OCI-LY1 (cell line): Measurements from ENCODE around the gene LRIG3.

Source experiments
- EZH2 ChIP-seq: fragments of 200-600 bp; sonication (generic), shearing (Covaris generic); IDR thresholded peaks from 2 replicates; pipeline ENCODE4 v1.8.0; 2017; ENCODE audit warnings: borderline replicate concordance, mixed run types, mild to moderate bottlenecking, antibody characterized with exemption, low read length, moderate library complexity, mixed read lengths
- TF ChIP-seq, protein P1 (sequence below): fragments of 200-600 bp; sonication (generic), shearing (Covaris generic); IDR thresholded peaks from 2 replicates; pipeline ENCODE4 v1.5.1; 2017; ENCODE audit warnings: mild to moderate bottlenecking, antibody characterized with exemption, low read length, moderate library complexity, mixed read lengths

DNA sequence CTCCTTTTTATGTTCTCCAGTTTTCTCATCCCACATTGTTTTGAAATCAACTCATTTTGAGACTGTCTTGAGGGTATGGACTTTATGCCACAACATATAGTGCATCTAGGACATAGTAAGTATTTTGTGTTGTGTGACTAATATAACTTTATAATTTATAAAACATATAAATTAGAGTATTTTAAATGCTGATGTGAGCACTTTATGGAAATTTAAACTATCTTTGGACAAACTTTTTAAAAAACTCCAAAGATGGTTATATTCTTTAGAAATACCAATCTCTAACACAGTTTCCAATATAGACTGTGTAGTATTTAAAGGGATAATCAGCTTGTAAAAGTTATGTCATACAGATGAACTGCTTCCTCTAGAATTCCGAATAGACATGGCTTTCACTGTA, 87.4 kb downstream of the LRIG3 start:
- TF ChIP-seq, protein P1, sequence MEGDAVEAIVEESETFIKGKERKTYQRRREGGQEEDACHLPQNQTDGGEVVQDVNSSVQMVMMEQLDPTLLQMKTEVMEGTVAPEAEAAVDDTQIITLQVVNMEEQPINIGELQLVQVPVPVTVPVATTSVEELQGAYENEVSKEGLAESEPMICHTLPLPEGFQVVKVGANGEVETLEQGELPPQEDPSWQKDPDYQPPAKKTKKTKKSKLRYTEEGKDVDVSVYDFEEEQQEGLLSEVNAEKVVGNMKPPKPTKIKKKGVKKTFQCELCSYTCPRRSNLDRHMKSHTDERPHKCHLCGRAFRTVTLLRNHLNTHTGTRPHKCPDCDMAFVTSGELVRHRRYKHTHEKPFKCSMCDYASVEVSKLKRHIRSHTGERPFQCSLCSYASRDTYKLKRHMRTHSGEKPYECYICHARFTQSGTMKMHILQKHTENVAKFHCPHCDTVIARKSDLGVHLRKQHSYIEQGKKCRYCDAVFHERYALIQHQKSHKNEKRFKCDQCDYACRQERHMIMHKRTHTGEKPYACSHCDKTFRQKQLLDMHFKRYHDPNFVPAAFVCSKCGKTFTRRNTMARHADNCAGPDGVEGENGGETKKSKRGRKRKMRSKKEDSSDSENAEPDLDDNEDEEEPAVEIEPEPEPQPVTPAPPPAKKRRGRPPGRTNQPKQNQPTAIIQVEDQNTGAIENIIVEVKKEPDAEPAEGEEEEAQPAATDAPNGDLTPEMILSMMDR = no peak
- no peak for TF ChIP-seq EZH2
